ENCODE measurements around the gene SH3BP1. TPM values are rescaled to one million over a fixed set of nuclear protein-coding genes. Genes with fewer than 3 reads are reported as not detected.

SH3BP1 gene
- total RNA-seq, 4 donors from 2014 or later = 2.9 to 4.9 (median 3.2) TPM

DNA sequence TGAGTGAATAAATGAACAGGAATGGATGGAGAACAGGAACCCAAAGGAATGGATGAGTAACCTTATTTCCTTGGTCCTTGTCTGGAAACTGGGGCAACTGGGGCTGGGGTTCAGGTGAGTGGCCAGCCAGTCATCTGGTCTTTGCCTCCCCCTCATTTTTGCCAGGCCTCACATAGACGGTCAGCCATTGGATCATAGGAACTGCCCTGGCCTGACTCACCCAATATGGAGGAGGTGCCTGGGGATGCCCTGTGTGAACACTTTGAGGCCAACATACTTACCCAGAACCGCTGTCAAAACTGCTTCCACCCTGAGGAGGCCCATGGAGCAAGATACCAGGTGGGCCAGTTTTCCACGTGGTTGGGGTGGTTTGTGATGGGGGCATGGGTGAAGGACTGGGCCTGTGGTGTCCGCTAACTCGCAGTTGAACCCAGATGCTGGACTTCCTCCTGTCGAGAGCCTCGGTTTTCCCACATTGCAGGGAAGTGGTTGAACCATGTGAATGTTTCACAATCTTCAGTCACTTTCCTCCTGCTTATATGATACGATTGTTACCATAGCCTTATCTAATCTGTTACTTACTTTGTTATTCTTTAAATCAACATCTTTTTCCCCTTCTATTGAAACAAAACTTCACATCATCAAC, 61.8 kb downstream of the SH3BP1 start:
- Histone ChIP-seq H3K4me3 (no peak overlapping the region), H3K27me3 (no peaks in the 10 kb centered on the region), H3K36me3 (no peaks in the 10 kb centered on the region), H3K4me1 (peaks cover 0 to 12% (median 7%) of the 10 kb centered on the region in 3 donors), H3K27ac (no peak overlapping the region), H3K9me3 (no peaks in the 10 kb centered on the region)
- WGBS, 2 donors (ENCODE audit: low coverage in 1 of 2) = 60 to 85% methylated on average over 6 to 7 of the region's 8 CpGs
- no peak for ATAC-seq
- no peak for TF ChIP-seq EP300 (IDR thresholded peaks at IDR 0.05)
- no peak for TF ChIP-seq CTCF (IDR thresholded peaks at IDR 0.05)
- no peak for TF ChIP-seq POLR2AphosphoS5 (IDR thresholded peaks at IDR 0.05)
- no peak for TF ChIP-seq POLR2A (IDR thresholded peaks at IDR 0.05)

GRCh38 chr22:37703906-37704305, 64.4 kb downstream of the SH3BP1 start:
- no peak for TF ChIP-seq CTCF (IDR thresholded peaks at IDR 0.05)
- no peak for TF ChIP-seq POLR2A (IDR thresholded peaks at IDR 0.05)
- no peak for TF ChIP-seq EP300 (IDR thresholded peaks at IDR 0.05)
- no peak for TF ChIP-seq POLR2AphosphoS5 (IDR thresholded peaks at IDR 0.05)
- 69 to 74% methylated on average over 5 to 7 of the region's 7 CpGs for WGBS, 2 donors (ENCODE audit: low coverage in 1 of 2)
- Histone ChIP-seq H3K27ac (no peak overlapping the region), H3K4me1 (peaks cover 0 to 3% (median 0%) of the 10 kb centered on the region in 3 donors), H3K27me3 (no peaks in the 10 kb centered on the region), H3K36me3 (no peaks in the 10 kb centered on the region), H3K4me3 (no peak overlapping the region), H3K9me3 (no peaks in the 10 kb centered on the region)
- ATAC-seq = no peak

DNA sequence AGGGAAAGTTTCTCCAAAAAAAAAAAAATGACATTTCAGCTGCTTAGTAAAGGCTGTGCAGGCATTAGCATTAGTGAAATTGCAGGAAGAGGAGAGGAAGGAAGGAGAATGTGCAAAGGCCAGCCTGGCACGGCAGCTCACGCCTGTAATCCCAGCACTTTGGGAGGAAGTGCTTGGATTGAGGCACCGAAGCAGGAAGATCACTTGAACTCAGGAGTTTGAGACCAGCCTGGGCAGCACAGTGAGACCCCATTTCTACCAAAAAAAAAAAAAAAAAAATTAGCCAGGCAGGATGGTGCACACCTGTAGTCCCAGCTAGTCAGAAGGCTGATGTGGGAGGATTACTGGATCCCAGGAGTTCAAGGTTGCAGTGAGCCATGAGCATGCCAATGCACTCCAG, 65.2 kb downstream of the SH3BP1 start:
- Histone ChIP-seq H3K27ac (no peak overlapping the region), H3K27me3 (no peaks in the 10 kb centered on the region), H3K9me3 (no peaks in the 10 kb centered on the region), H3K4me1 (peaks cover 0 to 4% (median 0%) of the 10 kb centered on the region in 3 donors), H3K4me3 (no peak overlapping the region), H3K36me3 (no peaks in the 10 kb centered on the region)
- TF ChIP-seq EP300 (IDR thresholded peaks at IDR 0.05) (no peak), POLR2A (IDR thresholded peaks at IDR 0.05) (no peak), CTCF (IDR thresholded peaks at IDR 0.05) (no peak), POLR2AphosphoS5 (IDR thresholded peaks at IDR 0.05) (no peak)
- 78 to 100% methylated on average over 1 to 3 of the region's 3 CpGs for WGBS, 2 donors (ENCODE audit: low coverage in 1 of 2)
- no peak for ATAC-seq

GRCh38 chr22:37705205-37705604, 65.7 kb downstream of the SH3BP1 start:
- Histone ChIP-seq H3K27ac (no peak overlapping the region), H3K4me1 (peaks cover 0 to 4% (median 0%) of the 10 kb centered on the region in 3 donors), H3K27me3 (no peaks in the 10 kb centered on the region), H3K9me3 (no peaks in the 10 kb centered on the region), H3K4me3 (no peak overlapping the region), H3K36me3 (no peaks in the 10 kb centered on the region)
- TF ChIP-seq CTCF (IDR thresholded peaks at IDR 0.05) = no peak
- no peak for TF ChIP-seq EP300 (IDR thresholded peaks at IDR 0.05)
- TF ChIP-seq POLR2AphosphoS5 (IDR thresholded peaks at IDR 0.05) = no peak
- no peak for TF ChIP-seq POLR2A (IDR thresholded peaks at IDR 0.05)
- WGBS, 2 donors (ENCODE audit: low coverage in 1 of 2) = 94 to 95% methylated on average over 3 of the region's 3 CpGs
- ATAC-seq = no peak

Small RNAs within 50 kb of the gene (small RNA-seq; reads per million reads assigned to genes)
- 0 to 0.18 (median 0) reads per million in 4 donors for gene RN7SL385P

Other genes with a start within 250 kb of the SH3BP1 start
- under 1 TPM in 3 of 4 donors, not detected in 1; under 0.01 to 0.19 (median 0.16) TPM for gene ELFN2, start 212.2 kb upstream of the SH3BP1 start, total RNA-seq
- 10 to 100 TPM in 3 of 4 donors, 1 to 10 TPM in 1; 6.4 to 14.6 (median 12.1) TPM for gene MFNG, start 153.3 kb upstream of the SH3BP1 start, total RNA-seq
- gene CARD10, start 120.3 kb upstream of the SH3BP1 start, total RNA-seq = 10 to 100 TPM in 2 of 4 donors, 1 to 10 TPM in 2; 4.0 to 14.0 (median 9.9) TPM
- gene CDC42EP1, start 79.2 kb upstream of the SH3BP1 start, total RNA-seq = 10 to 100 TPM; 19.0 to 37.7 (median 27.4) TPM
- not detected for gene LGALS2, start 59.6 kb upstream of the SH3BP1 start, total RNA-seq
- gene GGA1, start 30.8 kb upstream of the SH3BP1 start, total RNA-seq = 10 to 100 TPM; 37.8 to 46.5 (median 39.1) TPM
- gene PDXP, start 19.1 kb downstream of the SH3BP1 start, total RNA-seq = 10 to 100 TPM in 3 of 4 donors, 1 to 10 TPM in 1; 9.2 to 19.3 (median 17.2) TPM
- 1,000 to 10,000 TPM in 3 of 4 donors, 100 to 1,000 TPM in 1; 747 to 1,092 (median 1,059) TPM for gene LGALS1, start 36.0 kb downstream of the SH3BP1 start, total RNA-seq
- 10 to 100 TPM; 16.3 to 29.1 (median 20.2) TPM for gene NOL12, start 46.7 kb downstream of the SH3BP1 start, total RNA-seq
- 100 to 1,000 TPM; 128 to 234 (median 137) TPM for gene TRIOBP, start 57.4 kb downstream of the SH3BP1 start, total RNA-seq
- gene GCAT, start 168.3 kb downstream of the SH3BP1 start, total RNA-seq = 10 to 100 TPM in 3 of 4 donors, 1 to 10 TPM in 1; 8.0 to 21.0 (median 15.7) TPM
- gene GALR3, start 183.7 kb downstream of the SH3BP1 start, total RNA-seq = not detected
- gene ANKRD54, start 204.7 kb downstream of the SH3BP1 start, total RNA-seq = 10 to 100 TPM; 21.3 to 66.6 (median 40.9) TPM
- gene EIF3L, start 209.8 kb downstream of the SH3BP1 start, total RNA-seq = 100 to 1,000 TPM; 336 to 538 (median 412) TPM

Measured in gastroesophageal sphincter (tissue), 4 donors.